Activated CD8-positive, alpha-beta memory T cell treated with anti-CD3 and anti-CD28 coated beads, Interleukin-2, amount 50 U/mL, for 1 hour (primary cell): ENCODE results near the gene NFAT5.

Experiments used
- DNase-seq: peaks from one replicate; pipeline ENCODE4 v3.0.0-alpha.2; 2020; ENCODE audit errors: extremely low read depth

NFAT5 gene

DNA sequence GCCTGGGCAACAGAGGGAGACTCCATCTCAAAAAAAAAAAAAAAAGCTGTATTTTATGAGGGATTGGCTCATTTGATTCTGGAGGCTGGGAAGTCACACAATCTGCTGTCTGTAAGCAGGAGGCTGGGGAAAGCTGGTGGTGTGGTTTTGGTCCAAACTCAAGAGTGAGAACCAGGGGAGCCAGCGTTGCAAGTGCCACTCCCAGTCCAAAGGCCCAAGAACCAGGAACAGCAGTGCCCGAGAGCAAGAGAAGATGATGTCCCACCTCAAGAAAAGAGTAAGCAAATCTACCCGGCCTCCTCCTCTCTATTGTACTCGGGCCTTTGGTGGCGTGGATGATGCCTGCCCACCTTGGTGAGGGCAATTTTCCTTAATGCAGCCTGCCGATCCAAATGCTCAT, 166.3 kb downstream of the NFAT5 start:
- no peak for DNase-seq

DNA sequence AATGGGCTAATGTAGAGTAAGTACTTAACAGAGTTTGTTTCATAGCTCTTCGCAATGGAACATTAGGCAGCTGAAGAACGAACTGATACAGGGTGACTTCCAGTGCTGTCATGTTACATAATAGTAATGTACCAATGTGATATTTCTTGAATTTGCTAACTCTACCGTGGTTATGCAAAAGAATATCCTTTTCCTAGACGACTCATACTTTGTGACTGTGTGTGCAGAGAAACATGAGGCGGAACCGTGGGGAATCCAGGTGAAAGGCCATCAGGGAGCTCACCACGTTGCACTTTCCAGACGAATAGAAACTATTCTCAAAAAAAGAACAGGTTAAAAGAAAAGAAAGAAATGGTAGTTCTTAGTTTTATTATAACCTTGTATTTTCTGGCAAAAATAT, 175.8 kb downstream of the NFAT5 start:
- no peak for DNase-seq

DNA sequence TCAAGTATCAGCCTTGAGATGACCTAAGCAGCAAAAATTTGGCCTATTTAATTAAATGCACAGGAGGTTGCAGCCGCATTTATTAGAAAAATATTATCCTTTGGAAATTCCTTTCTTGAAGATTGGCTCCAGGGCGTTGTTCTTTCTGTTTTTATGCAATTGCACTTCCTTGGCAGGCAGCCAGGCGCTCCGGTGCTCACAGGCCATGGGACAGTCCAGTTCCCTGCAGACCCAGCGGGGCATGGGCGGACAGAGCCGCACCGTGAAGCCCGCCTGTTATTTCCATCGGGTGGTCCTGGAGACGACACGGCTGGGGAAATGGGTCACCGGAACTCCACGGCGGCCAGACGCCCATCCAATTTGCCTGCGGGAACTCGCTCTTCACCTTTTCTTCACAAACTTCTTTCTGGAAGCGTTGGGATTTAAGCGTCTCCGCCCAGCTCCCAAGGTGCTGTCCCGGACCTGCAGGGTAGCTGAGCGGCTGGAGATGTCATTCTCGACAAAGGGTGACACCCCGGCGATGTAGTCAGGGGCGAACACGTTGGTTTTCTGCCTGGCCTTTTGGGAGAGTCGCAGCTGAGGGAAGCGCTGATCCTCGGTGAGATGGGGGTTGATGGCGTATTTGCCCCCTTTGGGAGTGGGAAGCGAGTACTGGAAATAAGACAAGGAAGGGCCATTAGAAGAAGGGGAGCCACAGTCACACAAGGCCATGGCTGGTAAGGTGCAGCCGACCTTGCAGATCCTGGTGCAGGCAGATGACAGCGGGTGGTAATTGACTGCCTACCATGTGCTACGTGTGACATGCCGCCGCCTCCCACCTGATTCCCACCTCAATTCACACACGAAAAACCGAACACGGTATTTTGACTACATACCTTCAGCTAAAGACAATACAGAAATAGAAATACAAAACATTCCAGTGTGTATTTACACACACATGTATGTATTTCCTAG, 176.5 kb downstream of the NFAT5 start:
- DNase-seq, result no peak

DNA sequence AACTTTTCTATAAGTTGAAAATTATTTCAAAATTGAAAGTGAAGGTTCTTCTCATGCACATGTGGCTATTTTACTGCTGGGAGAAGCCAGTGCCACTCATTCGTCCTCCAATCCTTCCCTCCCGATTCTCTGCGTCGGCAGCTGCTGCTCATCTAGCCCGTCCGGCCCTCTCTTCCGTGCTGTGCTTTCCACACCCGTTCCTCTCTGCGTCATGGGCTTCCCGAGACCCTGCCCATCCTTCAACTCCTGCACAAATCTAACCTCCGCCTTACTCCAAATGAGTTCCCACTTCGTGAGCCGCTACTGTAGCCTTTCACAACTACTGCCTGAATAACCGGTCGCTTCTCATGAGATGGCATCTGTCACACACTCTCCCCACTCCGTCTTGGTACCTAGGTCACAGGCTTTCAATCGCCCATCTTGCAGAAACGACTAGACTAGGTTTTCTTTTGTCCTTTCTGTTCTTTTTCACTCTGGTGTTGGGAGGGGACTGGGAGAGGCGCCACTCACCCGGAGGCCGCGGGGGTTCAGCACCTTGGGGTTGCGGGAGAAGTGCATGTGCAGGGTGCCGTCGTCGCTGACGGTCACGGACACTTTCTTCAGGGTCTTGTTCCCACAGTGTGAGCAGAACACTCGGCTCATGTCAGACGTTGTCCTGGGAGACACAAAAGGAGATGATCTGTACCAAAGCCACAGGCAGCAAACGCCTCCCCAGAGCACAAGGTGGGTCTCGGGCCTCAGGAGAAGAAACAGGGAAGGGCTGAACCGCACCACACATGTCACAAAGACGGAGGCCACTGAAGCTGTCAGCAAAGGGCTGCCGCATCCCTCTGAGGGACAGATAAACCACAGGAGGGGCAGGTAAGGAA, 178.8 kb downstream of the NFAT5 start:
- DNase-seq, result no peak

DNA sequence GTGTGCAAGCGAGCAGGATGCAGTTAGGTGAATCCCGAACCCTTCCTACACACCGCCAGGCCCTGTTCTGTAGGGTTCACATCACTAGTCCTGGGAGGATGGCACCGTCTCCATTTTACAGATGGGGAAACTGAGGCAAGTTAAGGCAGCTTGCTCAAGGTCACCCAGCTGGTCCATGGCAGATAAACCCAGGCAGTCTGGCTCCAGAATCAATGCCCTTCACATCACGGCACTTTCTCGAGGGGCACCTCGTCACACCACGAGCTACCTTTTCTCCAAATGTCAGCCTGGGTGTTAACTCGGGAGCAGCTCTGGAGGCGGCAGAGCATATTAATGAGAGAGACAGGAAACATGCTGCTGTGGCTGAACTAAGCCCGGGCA, 179.5 kb downstream of the NFAT5 start:
- DNase-seq, result no peak

DNA sequence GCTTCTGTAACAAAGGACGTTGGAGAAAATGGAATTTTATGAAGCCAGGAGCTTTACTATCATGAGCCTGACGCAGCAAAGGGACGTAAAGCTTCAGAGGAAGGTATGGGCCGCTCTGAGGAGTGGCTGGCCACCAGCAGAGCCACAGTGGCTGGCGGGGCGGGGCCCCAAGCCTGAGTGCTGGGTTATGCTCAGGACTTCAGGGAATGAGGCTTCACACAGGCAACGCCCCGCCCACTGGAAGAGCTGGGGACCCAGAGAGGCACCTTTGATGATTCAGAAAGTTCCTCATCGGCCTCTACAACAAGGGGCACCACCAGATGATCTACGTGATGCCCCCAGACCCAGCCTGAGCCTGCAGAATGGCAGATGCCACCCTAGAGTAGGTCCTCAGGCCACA, 180.2 kb downstream of the NFAT5 start:
- no peak for DNase-seq

DNA sequence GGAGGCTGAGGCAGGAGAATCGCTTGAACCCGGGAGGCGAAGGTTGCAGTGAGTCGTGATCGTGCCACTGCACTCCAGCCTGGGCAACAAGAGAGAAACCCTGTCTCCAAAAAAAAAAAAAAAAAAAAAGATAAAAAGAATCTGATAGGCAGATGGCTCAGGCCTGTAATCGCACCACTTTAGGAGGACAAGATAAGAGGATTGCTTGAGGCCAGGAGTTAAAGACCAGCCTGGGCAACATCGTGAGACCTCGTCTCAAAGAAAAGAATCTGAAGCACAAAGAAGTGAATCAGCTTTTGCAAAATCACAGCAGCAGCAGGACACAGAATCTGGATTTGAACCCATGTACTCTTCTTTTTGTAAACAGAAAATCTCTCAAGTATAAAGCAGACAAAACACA, 181.3 kb downstream of the NFAT5 start:
- DNase-seq, result no peak

DNA sequence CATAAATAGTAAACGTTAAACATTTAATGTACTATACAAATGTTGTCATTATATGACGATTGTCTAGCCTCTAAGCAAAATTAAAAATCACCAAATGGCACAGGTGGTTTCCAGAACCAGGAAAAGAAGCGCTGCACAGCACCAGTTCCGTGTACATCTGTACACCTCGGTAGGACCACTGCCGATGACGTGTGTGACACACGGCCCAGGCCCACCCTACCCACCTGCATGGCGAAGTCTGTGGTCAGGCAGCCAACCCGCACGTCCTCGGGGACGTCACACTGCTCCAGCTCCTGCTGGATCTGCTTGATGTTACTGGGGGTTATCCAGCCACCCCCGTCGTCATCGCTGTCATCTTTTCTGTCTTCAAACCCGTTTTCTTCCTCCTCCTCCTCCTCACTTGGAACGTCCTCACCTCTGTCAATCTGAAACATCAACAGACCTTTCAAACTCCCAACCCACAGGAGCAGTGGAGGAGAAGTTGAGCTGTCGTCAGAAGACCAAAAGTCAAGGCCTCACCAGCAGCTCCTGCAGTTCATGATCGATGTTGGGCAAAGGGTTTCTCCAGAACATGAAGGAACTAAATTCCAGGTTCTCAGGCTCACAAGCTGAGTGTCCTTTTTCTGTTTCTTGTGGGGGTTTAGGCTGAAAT, 183.1 kb downstream of the NFAT5 start:
- no peak for DNase-seq

DNA sequence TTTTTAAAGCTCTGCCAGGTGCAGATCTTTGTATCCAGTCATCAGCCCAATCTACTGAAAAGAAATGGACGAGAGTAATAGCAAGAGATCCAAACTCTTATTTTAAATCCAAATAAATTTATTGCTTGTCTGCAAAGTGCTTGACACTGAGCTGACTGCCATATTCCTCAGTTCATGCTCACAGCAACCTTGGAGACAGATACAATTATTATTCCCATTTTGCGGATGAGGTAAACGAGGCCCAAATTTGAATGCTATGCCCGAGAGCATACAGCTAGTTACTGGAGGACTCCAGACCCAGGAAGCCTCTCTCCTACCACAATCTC, 188.3 kb downstream of the NFAT5 start:
- no peak for DNase-seq
